ENCODE measurements around the gene VWA8.

Gene VWA8

GRCh38 chr13:41945926-41946325 is 15.0 kb downstream of the VWA8 start:
- H3K4me3 ChIP-seq (ENCODE audit: low read length in 2 of 2): no peak overlapping the region
- no peak overlapping the region for H3K9ac ChIP-seq (ENCODE audit: low read depth in 1 of 2, low read length in 2 of 2)
- H3K27ac ChIP-seq (ENCODE audit: low read depth in 2 of 2, low read length in 2 of 2): no peak overlapping the region
- H3K36me3 ChIP-seq (ENCODE audit: control insufficient read depth in 2 of 2, insufficient read depth in 2 of 2, low read length in 2 of 2): peaks cover 0 to 2% of the 10 kb centered on the region in 2 donors
- no peaks in the 10 kb centered on the region for H3K27me3 ChIP-seq (ENCODE audit: control insufficient read depth in 2 of 2, insufficient read depth in 2 of 2, low read length in 2 of 2)
- H3K9me3 ChIP-seq (ENCODE audit: control insufficient read depth in 2 of 2, low read length in 2 of 2): no peaks in the 10 kb centered on the region
- H3K4me1 ChIP-seq (ENCODE audit: control insufficient read depth in 2 of 2, insufficient read depth in 2 of 2, low read length in 2 of 2): no peaks in the 10 kb centered on the region

- no peaks in the 10 kb centered on the region for H3K27me3 ChIP-seq (ENCODE audit: control insufficient read depth in 2 of 2, insufficient read depth in 2 of 2, low read length in 2 of 2)
- no peak overlapping the region for H3K9ac ChIP-seq (ENCODE audit: low read depth in 1 of 2, low read length in 2 of 2)
- no peak overlapping the region for H3K27ac ChIP-seq (ENCODE audit: low read depth in 2 of 2, low read length in 2 of 2)
- no peak overlapping the region for H3K4me3 ChIP-seq (ENCODE audit: low read length in 2 of 2)
- H3K4me1 ChIP-seq (ENCODE audit: control insufficient read depth in 2 of 2, insufficient read depth in 2 of 2, low read length in 2 of 2): no peaks in the 10 kb centered on the region
- H3K9me3 ChIP-seq (ENCODE audit: control insufficient read depth in 2 of 2, low read length in 2 of 2): no peaks in the 10 kb centered on the region
- peaks cover 0 to 2% of the 10 kb centered on the region in 2 donors for H3K36me3 ChIP-seq (ENCODE audit: control insufficient read depth in 2 of 2, insufficient read depth in 2 of 2, low read length in 2 of 2)
These were observed 16.1 kb downstream of the VWA8 start for GRCh38 chr13:41944635-41945397.

GRCh38 chr13:41944229-41944628 is 16.7 kb downstream of the VWA8 start:
- Histone ChIP-seq H3K9ac (ENCODE audit: low read depth in 1 of 2, low read length in 2 of 2) (no peak overlapping the region), H3K36me3 (ENCODE audit: control insufficient read depth in 2 of 2, insufficient read depth in 2 of 2, low read length in 2 of 2) (peaks cover 0 to 2% of the 10 kb centered on the region in 2 donors), H3K9me3 (ENCODE audit: control insufficient read depth in 2 of 2, low read length in 2 of 2) (no peaks in the 10 kb centered on the region), H3K27me3 (ENCODE audit: control insufficient read depth in 2 of 2, insufficient read depth in 2 of 2, low read length in 2 of 2) (no peaks in the 10 kb centered on the region), H3K4me3 (ENCODE audit: low read length in 2 of 2) (no peak overlapping the region), H3K27ac (ENCODE audit: low read depth in 2 of 2, low read length in 2 of 2) (no peak overlapping the region), H3K4me1 (ENCODE audit: control insufficient read depth in 2 of 2, insufficient read depth in 2 of 2, low read length in 2 of 2) (no peaks in the 10 kb centered on the region)

GRCh38 chr13:41942462-41943094 is 18.3 kb downstream of the VWA8 start:
- Histone ChIP-seq H3K4me1 (ENCODE audit: control insufficient read depth in 2 of 2, insufficient read depth in 2 of 2, low read length in 2 of 2) (no peaks in the 10 kb centered on the region), H3K36me3 (ENCODE audit: control insufficient read depth in 2 of 2, insufficient read depth in 2 of 2, low read length in 2 of 2) (peaks cover 0 to 2% of the 10 kb centered on the region in 2 donors), H3K9me3 (ENCODE audit: control insufficient read depth in 2 of 2, low read length in 2 of 2) (no peaks in the 10 kb centered on the region), H3K27ac (ENCODE audit: low read depth in 2 of 2, low read length in 2 of 2) (no peak overlapping the region), H3K4me3 (ENCODE audit: low read length in 2 of 2) (no peak overlapping the region), H3K27me3 (ENCODE audit: control insufficient read depth in 2 of 2, insufficient read depth in 2 of 2, low read length in 2 of 2) (no peaks in the 10 kb centered on the region), H3K9ac (ENCODE audit: low read depth in 1 of 2, low read length in 2 of 2) (no peak overlapping the region)

GRCh38 chr13:41941174-41941573 is 19.7 kb downstream of the VWA8 start:
- Histone ChIP-seq H3K27ac (ENCODE audit: low read depth in 2 of 2, low read length in 2 of 2) (no peak overlapping the region), H3K9me3 (ENCODE audit: control insufficient read depth in 2 of 2, low read length in 2 of 2) (no peaks in the 10 kb centered on the region)

GRCh38 chr13:41939398-41939797 is 21.5 kb downstream of the VWA8 start:
- Histone ChIP-seq H3K9ac (ENCODE audit: low read depth in 1 of 2, low read length in 2 of 2) (no peak overlapping the region), H3K4me1 (ENCODE audit: control insufficient read depth in 2 of 2, insufficient read depth in 2 of 2, low read length in 2 of 2) (no peaks in the 10 kb centered on the region), H3K36me3 (ENCODE audit: control insufficient read depth in 2 of 2, insufficient read depth in 2 of 2, low read length in 2 of 2) (no peaks in the 10 kb centered on the region), H3K27ac (ENCODE audit: low read depth in 2 of 2, low read length in 2 of 2) (no peak overlapping the region), H3K4me3 (ENCODE audit: low read length in 2 of 2) (no peak overlapping the region), H3K9me3 (ENCODE audit: control insufficient read depth in 2 of 2, low read length in 2 of 2) (no peaks in the 10 kb centered on the region), H3K27me3 (ENCODE audit: control insufficient read depth in 2 of 2, insufficient read depth in 2 of 2, low read length in 2 of 2) (no peaks in the 10 kb centered on the region)

More at GRCh38 chr13:41941174-41941573, 19.7 kb downstream of the VWA8 start:
- no peaks in the 10 kb centered on the region for H3K27me3 ChIP-seq (ENCODE audit: control insufficient read depth in 2 of 2, insufficient read depth in 2 of 2, low read length in 2 of 2)
- no peak overlapping the region for H3K9ac ChIP-seq (ENCODE audit: low read depth in 1 of 2, low read length in 2 of 2)
- H3K4me3 ChIP-seq (ENCODE audit: low read length in 2 of 2): no peak overlapping the region
- no peaks in the 10 kb centered on the region for H3K36me3 ChIP-seq (ENCODE audit: control insufficient read depth in 2 of 2, insufficient read depth in 2 of 2, low read length in 2 of 2)
- no peaks in the 10 kb centered on the region for H3K4me1 ChIP-seq (ENCODE audit: control insufficient read depth in 2 of 2, insufficient read depth in 2 of 2, low read length in 2 of 2)

GRCh38 chr13:41938918-41939317 is 22.0 kb downstream of the VWA8 start:
- Histone ChIP-seq H3K9ac (ENCODE audit: low read depth in 1 of 2, low read length in 2 of 2) (no peak overlapping the region), H3K4me1 (ENCODE audit: control insufficient read depth in 2 of 2, insufficient read depth in 2 of 2, low read length in 2 of 2) (no peaks in the 10 kb centered on the region), H3K36me3 (ENCODE audit: control insufficient read depth in 2 of 2, insufficient read depth in 2 of 2, low read length in 2 of 2) (no peaks in the 10 kb centered on the region), H3K27me3 (ENCODE audit: control insufficient read depth in 2 of 2, insufficient read depth in 2 of 2, low read length in 2 of 2) (no peaks in the 10 kb centered on the region), H3K9me3 (ENCODE audit: control insufficient read depth in 2 of 2, low read length in 2 of 2) (no peaks in the 10 kb centered on the region), H3K4me3 (ENCODE audit: low read length in 2 of 2) (no peak overlapping the region), H3K27ac (ENCODE audit: low read depth in 2 of 2, low read length in 2 of 2) (no peak overlapping the region)

GRCh38 chr13:41937388-41937787 is 23.5 kb downstream of the VWA8 start:
- Histone ChIP-seq H3K9ac (ENCODE audit: low read depth in 1 of 2, low read length in 2 of 2) (no peak overlapping the region), H3K36me3 (ENCODE audit: control insufficient read depth in 2 of 2, insufficient read depth in 2 of 2, low read length in 2 of 2) (no peaks in the 10 kb centered on the region), H3K27ac (ENCODE audit: low read depth in 2 of 2, low read length in 2 of 2) (no peak overlapping the region), H3K27me3 (ENCODE audit: control insufficient read depth in 2 of 2, insufficient read depth in 2 of 2, low read length in 2 of 2) (no peaks in the 10 kb centered on the region), H3K4me3 (ENCODE audit: low read length in 2 of 2) (no peak overlapping the region), H3K4me1 (ENCODE audit: control insufficient read depth in 2 of 2, insufficient read depth in 2 of 2, low read length in 2 of 2) (no peaks in the 10 kb centered on the region), H3K9me3 (ENCODE audit: control insufficient read depth in 2 of 2, low read length in 2 of 2) (no peaks in the 10 kb centered on the region)

- Histone ChIP-seq H3K27me3 (ENCODE audit: control insufficient read depth in 2 of 2, insufficient read depth in 2 of 2, low read length in 2 of 2) (no peaks in the 10 kb centered on the region), H3K36me3 (ENCODE audit: control insufficient read depth in 2 of 2, insufficient read depth in 2 of 2, low read length in 2 of 2) (no peaks in the 10 kb centered on the region), H3K9ac (ENCODE audit: low read depth in 1 of 2, low read length in 2 of 2) (no peak overlapping the region), H3K4me1 (ENCODE audit: control insufficient read depth in 2 of 2, insufficient read depth in 2 of 2, low read length in 2 of 2) (no peaks in the 10 kb centered on the region), H3K27ac (ENCODE audit: low read depth in 2 of 2, low read length in 2 of 2) (no peak overlapping the region), H3K9me3 (ENCODE audit: control insufficient read depth in 2 of 2, low read length in 2 of 2) (no peaks in the 10 kb centered on the region), H3K4me3 (ENCODE audit: low read length in 2 of 2) (no peak overlapping the region)
These were observed 25.4 kb downstream of the VWA8 start for GRCh38 chr13:41935501-41935900.

GRCh38 chr13:41934994-41935393 is 25.9 kb downstream of the VWA8 start:
- H3K9me3 ChIP-seq (ENCODE audit: control insufficient read depth in 2 of 2, low read length in 2 of 2): no peaks in the 10 kb centered on the region
- H3K9ac ChIP-seq (ENCODE audit: low read depth in 1 of 2, low read length in 2 of 2): no peak overlapping the region
- H3K4me1 ChIP-seq (ENCODE audit: control insufficient read depth in 2 of 2, insufficient read depth in 2 of 2, low read length in 2 of 2): no peaks in the 10 kb centered on the region
- H3K36me3 ChIP-seq (ENCODE audit: control insufficient read depth in 2 of 2, insufficient read depth in 2 of 2, low read length in 2 of 2): no peaks in the 10 kb centered on the region
- H3K27me3 ChIP-seq (ENCODE audit: control insufficient read depth in 2 of 2, insufficient read depth in 2 of 2, low read length in 2 of 2): no peaks in the 10 kb centered on the region
- no peak overlapping the region for H3K27ac ChIP-seq (ENCODE audit: low read depth in 2 of 2, low read length in 2 of 2)
- H3K4me3 ChIP-seq (ENCODE audit: low read length in 2 of 2): no peak overlapping the region
